A673 (cell line): Measurements from ENCODE around the gene STARD3. TPM values are rescaled to one million over a fixed set of nuclear protein-coding genes. Genes with fewer than 3 reads are reported as not detected.

Source experiments
- BruUV-seq: library from RNA; stranded (reverse); fragments of 400-500 nt; replicated peaks from 2 replicates; lab custom pipeline; 2021; lab: Mats Ljungman, UMichigan
- CTCF ChIA-PET: fragments of 300-600 bp; sonication (Branson Sonifier 250); formaldehyde crosslinking; loops from one replicate; lab custom pipeline; 2022; ENCODE audit warnings: antibody characterized with exemption; lab: Charles Lee
- POLR2A ChIA-PET: fragments of 300-600 bp; sonication (Branson Sonifier 250); formaldehyde crosslinking; loops from one replicate; lab custom pipeline; 2022; ENCODE audit warnings: antibody characterized with exemption; ENCODE audit not compliant: low non-redundant PET; lab: Charles Lee
- DNase-seq: peaks from one replicate; pipeline ENCODE4 v3.0.0-alpha.2; 2015; ENCODE audit warnings: low spot score
- H3K27ac ChIP-seq: fragments of 200-600 bp; sonication (generic); 2 replicates; pipeline ENCODE4 v1.5.1; 2016; ENCODE audit warnings: mixed run types, low read depth, mild to moderate bottlenecking, mixed read lengths, antibody characterized with exemption, low read length; ENCODE audit not compliant: poor library complexity, severe bottlenecking
- H3K27me3 ChIP-seq: fragments of 200-600 bp; sonication (generic); replicated peaks from 2 replicates; pipeline ENCODE4 v1.6.1; 2017; ENCODE audit warnings: mixed run types, low read depth, mild to moderate bottlenecking, mixed read lengths, antibody characterized with exemption, low read length; ENCODE audit not compliant: insufficient read depth, poor library complexity
- H3K36me3 ChIP-seq: fragments of 200-600 bp; sonication (generic); 2 replicates; pipeline ENCODE4 v1.6.1; 2016; ENCODE audit warnings: mixed run types, mild to moderate bottlenecking, mixed read lengths, antibody characterized with exemption, low read length; ENCODE audit not compliant: insufficient read depth, poor library complexity, severe bottlenecking
- H3K4me1 ChIP-seq: fragments of 200-600 bp; sonication (generic); 2 replicates; pipeline ENCODE4 v1.6.1; 2017; ENCODE audit warnings: mixed run types, mild to moderate bottlenecking, mixed read lengths, antibody characterized with exemption, low read length; ENCODE audit not compliant: insufficient read depth, poor library complexity, severe bottlenecking
- H3K4me3 ChIP-seq: fragments of 200-600 bp; sonication (generic); 2 replicates; pipeline ENCODE4 v1.5.1; 2016; ENCODE audit warnings: low read depth, mixed run types, mild to moderate bottlenecking, mixed read lengths, low read length; ENCODE audit not compliant: poor library complexity, severe bottlenecking
- H3K9me3 ChIP-seq: fragments of 200-600 bp; sonication (generic); 2 replicates; pipeline ENCODE4 v1.6.1; 2016; ENCODE audit warnings: mixed run types, low read depth, mild to moderate bottlenecking, mixed read lengths, antibody characterized with exemption, low read length; ENCODE audit not compliant: poor library complexity, severe bottlenecking
- CTCF ChIP-seq: fragments of 300-800, 200-600 bp; sonication (generic); conservative IDR thresholded peaks from 2 replicates; pipeline ENCODE4 v1.5.1; 2017; ENCODE audit warnings: low read depth, mild to moderate bottlenecking, antibody characterized with exemption, low read length, moderate library complexity, mixed read lengths
- EZH2 ChIP-seq: fragments of 200-600 bp; sonication (generic); IDR thresholded peaks from 2 replicates; pipeline ENCODE4 v1.6.1; 2017; ENCODE audit warnings: borderline replicate concordance, low read depth, mild to moderate bottlenecking, mixed read lengths, antibody characterized with exemption, low read length; ENCODE audit not compliant: poor library complexity, severe bottlenecking
- intact Hi-C: fragments of 100-400 bp; cut with micrococcal nuclease; formaldehyde crosslinking; loops from one replicate; pipeline ENCODE4 v1.10.0; 2022; ENCODE audit not compliant: unreplicated experiment
- total RNA-seq: library from RNA; stranded (reverse); gene quantifications from 2 replicates; pipeline ENCODE4 v1.2.3, GENCODE V29; 2021

The STARD3 gene
- total RNA-seq, 1 experiment from 2014 or later: 21.3 TPM

GRCh38 chr17:39663688-39664580, 27.0 kb downstream of the STARD3 start:
- H3K4me3 ChIP-seq: no peak overlapping the region

GRCh38 chr17:39664581-39665561, 27.9 kb downstream of the STARD3 start, which contains the start of gene TCAP:
TCAP (plus strand) TSS chr17:39665349; CDS start chr17:39665360, 11 bp downstream.
- Histone ChIP-seq H3K4me3 (no peak within 1 kb of the TSS), H3K4me1 (no peaks in the 10 kb centered on the region), H3K27ac (no peak within 1 kb of the TSS), H3K9me3 (no peaks in the 10 kb centered on the region), H3K27me3 (no peaks in the 10 kb centered on the region), H3K36me3 (no peaks in the 10 kb centered on the region)
- ChIA-PET CTCF (no interaction called here), POLR2A (no interaction called here)
- BruUV-seq: no TSS peak
- DNase-seq: no peak
- intact Hi-C loops: no loop called here
- TF ChIP-seq EZH2 (no peak), CTCF (no peak)

More at GRCh38 chr17:39663688-39664580, 27.0 kb downstream of the STARD3 start:
- Histone ChIP-seq H3K4me1 (no peaks in the 10 kb centered on the region), H3K27ac (no peak overlapping the region), H3K9me3 (no peaks in the 10 kb centered on the region), H3K36me3 (no peaks in the 10 kb centered on the region), H3K27me3 (no peaks in the 10 kb centered on the region)
- BruUV-seq: no TSS peak
- POLR2A ChIA-PET: no interaction called here
- TF ChIP-seq CTCF: no peak
- TF ChIP-seq EZH2: no peak
- intact Hi-C loops: no loop called here
- DNase-seq: no peak
- CTCF ChIA-PET: no interaction called here

- no TSS peak for BruUV-seq
- H3K36me3 ChIP-seq: no peaks in the 10 kb centered on the region
- H3K4me3 ChIP-seq: no peak overlapping the region
- TF ChIP-seq CTCF: no peak
- no peak for DNase-seq
- ChIA-PET CTCF (no interaction called here), POLR2A (no interaction called here)
- H3K27me3 ChIP-seq: no peaks in the 10 kb centered on the region
- H3K4me1 ChIP-seq: no peaks in the 10 kb centered on the region
- no peak overlapping the region for H3K27ac ChIP-seq
- H3K9me3 ChIP-seq: no peaks in the 10 kb centered on the region
- intact Hi-C loops: no loop called here
Measured at GRCh38 chr17:39665642-39666224, 28.8 kb downstream of the STARD3 start.
